HEK293 (cell line): ENCODE data around the gene TRAPPC4.

ENCODE experiments used
- CTCF ChIA-PET: fragments of 350-600 bp; formaldehyde crosslinking; extraction: SDS; loops from one replicate; lab custom pipeline; 2021; ENCODE audit warnings: antibody characterized with exemption; lab: Yijun Ruan, JAX
- POLR2A ChIA-PET: fragments of 300-600 bp; formaldehyde crosslinking; extraction: SDS; loops from one replicate; lab custom pipeline; 2020; ENCODE audit warnings: antibody characterized with exemption, inconsistent platforms; lab: Yijun Ruan, JAX
- H3K27ac ChIP-seq: fragments of 200-500 bp; sonication (Bioruptor generic); 2 replicates; pipeline ENCODE4 v1.5.1; 2014; ENCODE audit warnings: low read depth, low read length, control low read depth, inconsistent platforms; ENCODE audit errors: extremely low read depth
- H3K36me3 ChIP-seq, 2 experiments: fragments of 200-500 bp in 1 of 2; sonication (Bioruptor generic) in 1 of 2; 1 replicate in 1 of 2; 2 replicates in 1 of 2; pipeline ENCODE4 v1.5.1; 2014 to 2017; ENCODE audit warnings: inconsistent platforms in 2 of 2, low read length in 2 of 2; ENCODE audit not compliant: control insufficient read depth in 2 of 2, insufficient read depth in 1 of 2
- H3K4me1 ChIP-seq: fragments of 200-500 bp; sonication (Bioruptor generic); 2 replicates; pipeline ENCODE4 v1.5.1; 2014; ENCODE audit warnings: mild to moderate bottlenecking, low read length, inconsistent platforms; ENCODE audit not compliant: control insufficient read depth, insufficient read depth
- H3K4me3 ChIP-seq: 2 replicates; pipeline ENCODE4 v1.5.1; 2011; ENCODE audit warnings: low read depth, mild to moderate bottlenecking, control low read depth, low read length, moderate library complexity
- H3K9me3 ChIP-seq: fragments of 200-500 bp; sonication (Bioruptor generic); 2 replicates; pipeline ENCODE4 v1.5.1; 2014; ENCODE audit warnings: low read depth, low read length, inconsistent platforms; ENCODE audit not compliant: control insufficient read depth, insufficient read depth
- GLIS1 ChIP-seq: fragments of 450-650 bp; formaldehyde crosslinking; IDR thresholded peaks from 2 replicates; pipeline ENCODE4 v1.5.1; 2016; ENCODE audit warnings: missing biosample characterization, missing genetic modification characterization
- KLF10 ChIP-seq: fragments of 450-650 bp; IDR thresholded peaks from 2 replicates; pipeline ENCODE4 v1.5.1; 2018; ENCODE audit warnings: missing biosample characterization, mild to moderate bottlenecking, missing genetic modification characterization
- PRDM10 ChIP-seq: fragments of 450-650 bp; formaldehyde crosslinking; IDR thresholded peaks from 2 replicates; pipeline ENCODE4 v1.5.1; 2016; ENCODE audit warnings: missing biosample characterization, missing genetic modification characterization
- PRDM2 ChIP-seq: fragments of 450-650 bp; formaldehyde crosslinking; IDR thresholded peaks from 2 replicates; pipeline ENCODE4 v1.5.1; 2016; ENCODE audit warnings: missing biosample characterization, missing genetic modification characterization, borderline replicate concordance
- PRDM6 ChIP-seq: fragments of 450-650 bp; formaldehyde crosslinking; IDR thresholded peaks from 2 replicates; pipeline ENCODE4 v1.5.1; 2017; ENCODE audit warnings: missing biosample characterization, missing genetic modification characterization
- YY2 ChIP-seq: fragments of 450-650 bp; formaldehyde crosslinking; IDR thresholded peaks from 2 replicates; pipeline ENCODE4 v1.5.1; 2016; ENCODE audit warnings: missing biosample characterization, missing genetic modification characterization
- ZBTB17 ChIP-seq: fragments of 450-650 bp; formaldehyde crosslinking; IDR thresholded peaks from 2 replicates; pipeline ENCODE4 v1.5.1; 2016; ENCODE audit warnings: missing biosample characterization, missing genetic modification characterization
- ZIC2 ChIP-seq: fragments of 450-650 bp; formaldehyde crosslinking; IDR thresholded peaks from 2 replicates; pipeline ENCODE4 v1.5.1; 2016; ENCODE audit warnings: missing biosample characterization, missing genetic modification characterization
- ZNF140 ChIP-seq: fragments of 450-650 bp; formaldehyde crosslinking; IDR thresholded peaks from 2 replicates; pipeline ENCODE4 v1.5.1; 2016; ENCODE audit warnings: missing biosample characterization, missing genetic modification characterization
- ZNF223 ChIP-seq: fragments of 450-650 bp; formaldehyde crosslinking; IDR thresholded peaks from 2 replicates; pipeline ENCODE4 v1.5.1; 2016; ENCODE audit warnings: missing biosample characterization, missing genetic modification characterization
- ZNF335 ChIP-seq: fragments of 450-650 bp; formaldehyde crosslinking; conservative IDR thresholded peaks from 2 replicates; pipeline ENCODE4 v1.5.1; 2016; ENCODE audit warnings: missing biosample characterization, missing genetic modification characterization
- ZNF341 ChIP-seq: fragments of 450-650 bp; formaldehyde crosslinking; IDR thresholded peaks from 2 replicates; pipeline ENCODE4; 2016; ENCODE audit warnings: low read depth, missing biosample characterization, missing genetic modification characterization
- ZNF398 ChIP-seq: fragments of 450-650 bp; formaldehyde crosslinking; IDR thresholded peaks from 2 replicates; pipeline ENCODE4 v1.5.1; 2017; ENCODE audit warnings: missing biosample characterization, missing genetic modification characterization
- ZNF423 ChIP-seq: fragments of 450-650 bp; formaldehyde crosslinking; IDR thresholded peaks from 2 replicates; pipeline ENCODE4 v1.5.1; 2016; ENCODE audit warnings: missing biosample characterization, missing genetic modification characterization
- ZNF488 ChIP-seq: fragments of 450-650 bp; formaldehyde crosslinking; IDR thresholded peaks from 2 replicates; pipeline ENCODE4 v1.5.1; 2016; ENCODE audit warnings: missing biosample characterization, missing genetic modification characterization
- ZNF521 ChIP-seq: fragments of 450-650 bp; formaldehyde crosslinking; IDR thresholded peaks from 2 replicates; pipeline ENCODE4 v1.5.1; 2017; ENCODE audit warnings: missing biosample characterization, mild to moderate bottlenecking, missing genetic modification characterization
- ZNF571 ChIP-seq: fragments of 450-650 bp; formaldehyde crosslinking; IDR thresholded peaks from 2 replicates; pipeline ENCODE4 v1.5.0; 2017; ENCODE audit warnings: missing biosample characterization, missing genetic modification characterization

Gene TRAPPC4

GRCh38 chr11:119029069-119029339 is 10.4 kb downstream of the TRAPPC4 start (continued):
- TF ChIP-seq PRDM6 (tag by site-specific recombination) (no peak), ZNF521 (no peak), ZNF140 (tag by site-specific recombination) (no peak), KLF10 (tag by site-specific recombination) (no peak), ZNF488 (no peak), ZNF571 (tag by site-specific recombination) (no peak), YY2 (tag by site-specific recombination) (no peak)
- TF ChIP-seq, all 188 proteins: peak for 0

- no peaks in the 10 kb centered on the region for H3K9me3 ChIP-seq
- no peak for TF ChIP-seq PRDM2 (tag by site-specific recombination)
- 0 out of 2 replicates have a peak, but pooled peaks have one; percentile 45 for TF ChIP-seq ZNF223 (tag by site-specific recombination)
- peak; percentile 82 for TF ChIP-seq ZIC2
- 0 out of 2 replicates have a peak, but pooled peaks have one; percentile 14 for TF ChIP-seq ZNF398 (tag by site-specific recombination)
- TF ChIP-seq ZNF423 (tag by site-specific recombination) = peak; percentile 61; the same call in 1 of the 2 replicates
- 0 out of 2 replicates have a peak, but pooled peaks have one; percentile 8 for TF ChIP-seq ZNF341 (tag by site-specific recombination)
- TF ChIP-seq ZBTB17 (tag by site-specific recombination) = peak; percentile 33; the same call in 1 of the 2 replicates
- peak; percentile 83 for TF ChIP-seq GLIS1 (tag by site-specific recombination)
- no peak for TF ChIP-seq PRDM10 (tag by site-specific recombination)
- peak; percentile 94 for TF ChIP-seq ZNF335 (tag by site-specific recombination)
- ChIA-PET CTCF (interaction anchor here (0.6 to 1.1 kb wide), 3 partner anchors 36 to 87 kb away, joined by 3 to 4 read pairs (median 3); no protein-coding TSS in a partner anchor), POLR2A (interaction anchor here (0.6 to 2.4 kb wide), 4 partner anchors 8 to 73 kb away, joined by 3 to 10 read pairs (median 5); partner anchors contain the start of genes RPS25 and TRAPPC4)
- H3K4me1 ChIP-seq = no peaks in the 10 kb centered on the region
- peak overlapping the region; percentile 83; the same call in 1 of the 2 replicates for H3K27ac ChIP-seq
- peak overlapping the region; percentile 82 for H3K4me3 ChIP-seq
- peaks cover 0 to 47% of the 10 kb centered on the region in 2 experiments; a peak in 1 of 3 replicates for H3K36me3 ChIP-seq
Observed at GRCh38 chr11:119029340-119030028, 10.9 kb downstream of the TRAPPC4 start.
